ENCODE results near the gene CYP2E1. TPM values are rescaled to one million over a fixed set of nuclear protein-coding genes. Genes with fewer than 3 reads are reported as not detected.
"Not testable (repeated sequence)": the region's sequence is repeated elsewhere in the genome, so short reads cannot be mapped to it uniquely, and the experiment has no call there.

Gene CYP2E1
- total RNA-seq, 5 donors from 2014 or later (not counting 1 experiment from before 2014, with no cell fraction given): 2.4 to 4.7 (median 3.3) TPM

DNA sequence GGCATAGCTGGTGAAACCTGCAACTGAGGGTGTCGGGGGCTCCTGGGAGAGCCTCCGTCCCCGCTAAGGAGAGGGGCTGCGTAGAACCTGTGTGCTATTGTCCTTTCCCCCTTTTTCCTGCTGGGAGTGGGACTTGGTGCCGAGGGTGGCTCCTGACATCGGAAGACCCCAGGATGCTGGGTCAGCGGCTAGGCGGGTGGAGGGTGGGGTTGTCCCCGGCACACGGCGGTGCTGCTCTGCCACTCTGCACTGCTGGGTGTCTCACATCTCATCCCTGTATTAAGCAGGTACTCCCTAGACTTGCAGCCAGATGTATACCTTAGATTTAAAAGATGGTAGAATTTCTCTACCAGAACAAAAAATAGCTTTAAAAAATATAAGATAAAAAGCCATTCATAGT lies 44.9 kb downstream of the CYP2E1 start:
- H3K36me3 Mint-ChIP-seq; ATAC-seq (replicated peaks in 1 of 4); H3K27me3 Mint-ChIP-seq; H3K27ac ChIP-seq (ENCODE audit: low read length); DNase-seq; H3K4me3 ChIP-seq (ENCODE audit: control insufficient read depth in 1 of 2, extremely low read depth in 1 of 2, low read length in 1 of 2); H3K4me3 Mint-ChIP-seq; H3K9me3 ChIP-seq; H3K4me1 Mint-ChIP-seq; H3K4me1 ChIP-seq (ENCODE audit: control insufficient read depth in 1 of 2, extremely low read depth in 1 of 2, insufficient read depth in 2 of 2, low read length in 2 of 2); POLR2A ChIA-PET; CTCF ChIA-PET; H3K36me3 ChIP-seq (ENCODE audit: control insufficient read depth in 2 of 2, extremely low read depth in 1 of 2, insufficient read depth in 1 of 2, low read length in 1 of 2); H3K27ac Mint-ChIP-seq: not testable (repeated sequence)
- peaks cover 0 to 14% of the 10 kb centered on the region in 2 experiments for H3K27me3 ChIP-seq (replicated peaks in 1 of 2; ENCODE audit: control insufficient read depth in 2 of 2, extremely low read depth in 1 of 2, insufficient read depth in 2 of 2, low read length in 1 of 2)
- H3K9me3 Mint-ChIP-seq: peaks cover 13 to 17% (median 14%) of the 10 kb centered on the region in 3 donors
- WGBS (ENCODE audit: insufficient coverage): 92% methylated on average over 4 of the region's 11 CpGs

DNA sequence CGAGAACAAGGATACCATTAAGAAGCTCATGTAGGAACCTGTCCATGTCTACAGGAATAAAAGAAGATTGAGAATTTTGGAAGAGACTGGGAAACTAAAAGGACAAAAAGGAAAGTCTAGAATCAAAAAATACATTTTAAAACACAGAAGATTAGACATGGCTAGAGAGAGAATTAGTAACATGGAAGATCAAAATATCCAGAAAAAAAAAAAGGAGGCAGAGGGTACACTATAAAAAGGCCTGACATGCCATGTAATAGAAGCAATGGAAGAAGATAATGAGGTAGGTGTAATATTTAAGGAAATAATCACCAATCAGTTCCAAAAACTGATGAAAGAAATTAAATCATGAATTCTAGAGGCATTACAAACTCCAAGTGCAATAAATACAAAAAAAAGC lies 46.3 kb downstream of the CYP2E1 start:
- ATAC-seq (replicated peaks in 1 of 4); H3K4me1 Mint-ChIP-seq; H3K4me3 ChIP-seq (ENCODE audit: control insufficient read depth in 1 of 2, extremely low read depth in 1 of 2, low read length in 1 of 2); H3K27me3 Mint-ChIP-seq; H3K9me3 ChIP-seq; H3K4me3 Mint-ChIP-seq; H3K27ac Mint-ChIP-seq; H3K27ac ChIP-seq (ENCODE audit: low read length); H3K27me3 ChIP-seq (replicated peaks in 1 of 2; ENCODE audit: control insufficient read depth in 2 of 2, extremely low read depth in 1 of 2, insufficient read depth in 2 of 2, low read length in 1 of 2); H3K36me3 Mint-ChIP-seq; POLR2A ChIA-PET; H3K36me3 ChIP-seq (ENCODE audit: control insufficient read depth in 2 of 2, extremely low read depth in 1 of 2, insufficient read depth in 1 of 2, low read length in 1 of 2); H3K4me1 ChIP-seq (ENCODE audit: control insufficient read depth in 1 of 2, extremely low read depth in 1 of 2, insufficient read depth in 2 of 2, low read length in 2 of 2); DNase-seq: not testable (repeated sequence)
- peaks cover 10 to 17% (median 14%) of the 10 kb centered on the region in 3 donors for H3K9me3 Mint-ChIP-seq
- CTCF ChIA-PET: interaction anchor here in 1 of 2 donors (1.0 kb wide), 1 partner anchor 244 kb away, joined by 3 read pairs; no protein-coding TSS in a partner anchor
- no CpG with 5 or more reads among the region's 1 CpG for WGBS (ENCODE audit: insufficient coverage)

DNA sequence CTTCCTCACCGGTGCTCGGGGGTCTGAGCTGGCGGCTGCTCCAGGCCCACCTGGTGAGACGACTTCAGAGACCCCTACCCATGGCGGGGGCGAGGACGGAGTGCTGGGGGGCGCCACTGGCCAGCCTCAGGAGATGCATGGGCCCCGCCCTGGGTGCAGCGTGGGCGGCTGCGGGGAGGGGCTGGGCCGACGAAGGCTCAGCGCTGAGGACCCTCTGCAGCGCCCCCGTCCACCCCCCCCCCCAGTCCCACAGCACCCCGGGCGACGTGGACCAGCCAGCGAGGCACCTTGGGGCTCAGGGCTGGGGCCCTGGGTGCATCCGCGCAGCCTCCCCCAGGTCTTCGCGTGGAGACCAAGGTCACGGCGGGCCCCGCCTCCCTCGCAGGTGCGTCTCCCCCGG lies 49.9 kb downstream of the CYP2E1 start:
- H3K4me3 Mint-ChIP-seq; CTCF ChIA-PET; ATAC-seq (replicated peaks in 1 of 4); H3K9me3 ChIP-seq; H3K4me1 Mint-ChIP-seq; H3K4me1 ChIP-seq (ENCODE audit: control insufficient read depth in 1 of 2, extremely low read depth in 1 of 2, insufficient read depth in 2 of 2, low read length in 2 of 2); H3K27me3 ChIP-seq (replicated peaks in 1 of 2; ENCODE audit: control insufficient read depth in 2 of 2, extremely low read depth in 1 of 2, insufficient read depth in 2 of 2, low read length in 1 of 2); H3K27ac ChIP-seq (ENCODE audit: low read length); H3K36me3 ChIP-seq (ENCODE audit: control insufficient read depth in 2 of 2, extremely low read depth in 1 of 2, insufficient read depth in 1 of 2, low read length in 1 of 2); DNase-seq; H3K27ac Mint-ChIP-seq; H3K4me3 ChIP-seq (ENCODE audit: control insufficient read depth in 1 of 2, extremely low read depth in 1 of 2, low read length in 1 of 2); POLR2A ChIA-PET; H3K36me3 Mint-ChIP-seq: not testable (repeated sequence)
- Mint-ChIP-seq H3K27me3 (peaks cover 9 to 23% of the 10 kb centered on the region in 2 donors), H3K9me3 (peaks cover 14 to 21% (median 14%) of the 10 kb centered on the region in 3 donors)
- no CpG with 5 or more reads among the region's 31 CpGs for WGBS (ENCODE audit: insufficient coverage)

Other genes with a start within 250 kb of the CYP2E1 start
- 10 to 100 TPM; 64.5 to 80.8 (median 72.7) TPM for gene TUBGCP2, start 218.5 kb upstream of the CYP2E1 start, total RNA-seq
- gene ZNF511, start 218.4 kb upstream of the CYP2E1 start, total RNA-seq: 10 to 100 TPM; 35.2 to 44.7 (median 36.8) TPM
- 1 to 10 TPM in 4 of 5 donors, under 1 TPM in 1; 0.68 to 5.1 (median 3.6) TPM for gene CALY, start 190.5 kb upstream of the CYP2E1 start, total RNA-seq
- not detected for gene PRAP1, start 180.0 kb upstream of the CYP2E1 start, total RNA-seq
- 10 to 100 TPM in 4 of 5 donors, 1 to 10 TPM in 1; 9.4 to 30.3 (median 26.9) TPM for gene FUOM, start 169.3 kb upstream of the CYP2E1 start, total RNA-seq
- gene ECHS1, start 154.0 kb upstream of the CYP2E1 start, total RNA-seq: 10 to 100 TPM; 17.6 to 31.7 (median 27.2) TPM
- gene PAOX, start 148.1 kb upstream of the CYP2E1 start, total RNA-seq: 10 to 100 TPM in 3 of 5 donors, 1 to 10 TPM in 2; 4.3 to 20.0 (median 14.5) TPM
- gene MTG1, start 133.2 kb upstream of the CYP2E1 start, total RNA-seq: 10 to 100 TPM; 46.7 to 79.3 (median 69.4) TPM
- gene SPRN, start 102.7 kb upstream of the CYP2E1 start, total RNA-seq: under 1 TPM in 2 of 5 donors, not detected in 3; 0.06 to 0.12 TPM
- gene SCART1, start 73.4 kb upstream of the CYP2E1 start, total RNA-seq: 10 to 100 TPM in 3 of 5 donors, 1 to 10 TPM in 2; 5.9 to 13.0 (median 12.1) TPM
- gene SYCE1, start 38.2 kb downstream of the CYP2E1 start, total RNA-seq: 1 to 10 TPM in 1 of 5 donors, under 1 TPM in 3, not detected in 1; 0.32 to 1.6 (median 0.59) TPM
- not detected for gene FRG2B, start 99.4 kb downstream of the CYP2E1 start, total RNA-seq

Measured in T-cell (primary cell).